ENCODE results near the gene NAPA.

- TF ChIP-seq POU2F2 (IDR thresholded peaks at IDR 0.05; ENCODE audit: low read depth, low read length) (no peak), POLR2AphosphoS5 (IDR thresholded peaks at IDR 0.05; ENCODE audit: low read depth, low read length) (no peak), POLR2A (IDR thresholded peaks at IDR 0.05; ENCODE audit: low read depth, low read length) (no peak)
These were observed 58.0 kb downstream of the NAPA start for GRCh38 chr19:47456721-47457474.
